Smooth muscle cell of the brain vasculature (primary cell): ENCODE measurements around the gene PCDH11X.
"Not testable (repeated sequence)": the region's sequence is repeated elsewhere in the genome, so short reads cannot be mapped to it uniquely, and the experiment has no call there.

Experiments
- DNase-seq: peaks from one replicate; pipeline ENCODE4 v3.0.0-alpha.2; 2012; ENCODE audit warnings: low read depth, low spot score

PCDH11X gene, protein sequence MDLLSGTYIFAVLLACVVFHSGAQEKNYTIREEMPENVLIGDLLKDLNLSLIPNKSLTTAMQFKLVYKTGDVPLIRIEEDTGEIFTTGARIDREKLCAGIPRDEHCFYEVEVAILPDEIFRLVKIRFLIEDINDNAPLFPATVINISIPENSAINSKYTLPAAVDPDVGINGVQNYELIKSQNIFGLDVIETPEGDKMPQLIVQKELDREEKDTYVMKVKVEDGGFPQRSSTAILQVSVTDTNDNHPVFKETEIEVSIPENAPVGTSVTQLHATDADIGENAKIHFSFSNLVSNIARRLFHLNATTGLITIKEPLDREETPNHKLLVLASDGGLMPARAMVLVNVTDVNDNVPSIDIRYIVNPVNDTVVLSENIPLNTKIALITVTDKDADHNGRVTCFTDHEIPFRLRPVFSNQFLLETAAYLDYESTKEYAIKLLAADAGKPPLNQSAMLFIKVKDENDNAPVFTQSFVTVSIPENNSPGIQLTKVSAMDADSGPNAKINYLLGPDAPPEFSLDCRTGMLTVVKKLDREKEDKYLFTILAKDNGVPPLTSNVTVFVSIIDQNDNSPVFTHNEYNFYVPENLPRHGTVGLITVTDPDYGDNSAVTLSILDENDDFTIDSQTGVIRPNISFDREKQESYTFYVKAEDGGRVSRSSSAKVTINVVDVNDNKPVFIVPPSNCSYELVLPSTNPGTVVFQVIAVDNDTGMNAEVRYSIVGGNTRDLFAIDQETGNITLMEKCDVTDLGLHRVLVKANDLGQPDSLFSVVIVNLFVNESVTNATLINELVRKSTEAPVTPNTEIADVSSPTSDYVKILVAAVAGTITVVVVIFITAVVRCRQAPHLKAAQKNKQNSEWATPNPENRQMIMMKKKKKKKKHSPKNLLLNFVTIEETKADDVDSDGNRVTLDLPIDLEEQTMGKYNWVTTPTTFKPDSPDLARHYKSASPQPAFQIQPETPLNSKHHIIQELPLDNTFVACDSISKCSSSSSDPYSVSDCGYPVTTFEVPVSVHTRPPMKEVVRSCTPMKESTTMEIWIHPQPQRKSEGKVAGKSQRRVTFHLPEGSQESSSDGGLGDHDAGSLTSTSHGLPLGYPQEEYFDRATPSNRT (N-terminal part only)

DNA sequence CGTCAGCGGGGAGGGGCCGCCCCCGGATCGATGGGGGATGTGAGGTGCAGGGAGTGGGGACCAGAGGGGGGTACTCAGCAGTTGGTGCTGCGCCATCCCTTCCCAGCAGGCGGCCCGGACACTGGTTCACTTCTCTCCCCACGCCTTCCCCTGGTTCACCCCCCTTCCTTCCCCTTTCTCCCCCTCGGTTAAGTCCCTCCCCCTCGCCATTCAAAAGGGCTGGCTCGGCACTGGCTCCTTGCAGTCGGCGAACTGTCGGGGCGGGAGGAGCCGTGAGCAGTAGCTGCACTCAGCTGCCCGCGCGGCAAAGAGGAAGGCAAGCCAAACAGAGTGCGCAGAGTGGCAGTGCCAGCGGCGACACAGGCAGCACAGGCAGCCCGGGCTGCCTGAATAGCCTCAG lies at the start of gene PCDH11X:
TSS of gene PCDH11X (plus strand) at position 241 of the 400 bp plus-strand sequence. CDS start 56,130 bp downstream, outside the sequence.
- DNase-seq = not testable (repeated sequence)

DNA sequence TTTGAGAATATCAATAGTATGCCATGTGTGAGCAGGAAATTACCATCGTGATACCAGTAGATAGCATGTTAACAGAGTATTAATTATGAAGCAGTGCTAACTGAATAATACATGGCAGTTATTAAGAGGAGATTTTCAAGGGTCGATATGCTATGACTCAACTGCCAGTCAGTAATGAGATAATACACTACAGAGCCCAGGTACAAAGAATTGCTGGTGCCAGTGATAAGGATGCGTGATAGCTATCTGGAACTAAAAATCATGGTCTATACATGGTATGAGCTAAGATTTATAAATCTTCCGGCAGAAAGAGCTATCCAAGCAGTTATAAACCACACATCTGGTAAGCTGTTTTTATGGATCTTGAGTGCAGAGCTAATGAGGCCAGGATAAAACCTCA lies 31.7 kb upstream of the PCDH11X start:
- not testable (repeated sequence) for DNase-seq

DNA sequence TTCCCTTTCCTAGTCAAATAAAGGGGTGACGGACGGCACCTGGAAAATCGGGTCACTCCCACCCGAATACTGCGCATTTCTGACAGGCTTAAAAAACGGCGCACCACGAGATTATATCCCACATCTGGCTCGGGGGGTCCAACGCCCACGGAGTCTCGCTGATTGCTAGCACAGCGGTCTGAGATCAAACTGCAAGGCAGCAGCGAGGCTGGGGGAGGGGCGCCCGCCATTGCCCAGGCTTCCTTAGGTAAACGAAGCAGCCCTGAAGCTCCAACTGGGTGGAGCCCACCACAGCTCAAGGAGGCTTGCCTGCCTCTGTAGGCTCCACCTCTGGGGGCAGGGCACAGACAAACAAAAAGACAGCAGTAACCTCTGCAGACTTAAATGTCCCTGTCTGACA lies 26.2 kb upstream of the PCDH11X start:
- DNase-seq = not testable (repeated sequence)

DNA sequence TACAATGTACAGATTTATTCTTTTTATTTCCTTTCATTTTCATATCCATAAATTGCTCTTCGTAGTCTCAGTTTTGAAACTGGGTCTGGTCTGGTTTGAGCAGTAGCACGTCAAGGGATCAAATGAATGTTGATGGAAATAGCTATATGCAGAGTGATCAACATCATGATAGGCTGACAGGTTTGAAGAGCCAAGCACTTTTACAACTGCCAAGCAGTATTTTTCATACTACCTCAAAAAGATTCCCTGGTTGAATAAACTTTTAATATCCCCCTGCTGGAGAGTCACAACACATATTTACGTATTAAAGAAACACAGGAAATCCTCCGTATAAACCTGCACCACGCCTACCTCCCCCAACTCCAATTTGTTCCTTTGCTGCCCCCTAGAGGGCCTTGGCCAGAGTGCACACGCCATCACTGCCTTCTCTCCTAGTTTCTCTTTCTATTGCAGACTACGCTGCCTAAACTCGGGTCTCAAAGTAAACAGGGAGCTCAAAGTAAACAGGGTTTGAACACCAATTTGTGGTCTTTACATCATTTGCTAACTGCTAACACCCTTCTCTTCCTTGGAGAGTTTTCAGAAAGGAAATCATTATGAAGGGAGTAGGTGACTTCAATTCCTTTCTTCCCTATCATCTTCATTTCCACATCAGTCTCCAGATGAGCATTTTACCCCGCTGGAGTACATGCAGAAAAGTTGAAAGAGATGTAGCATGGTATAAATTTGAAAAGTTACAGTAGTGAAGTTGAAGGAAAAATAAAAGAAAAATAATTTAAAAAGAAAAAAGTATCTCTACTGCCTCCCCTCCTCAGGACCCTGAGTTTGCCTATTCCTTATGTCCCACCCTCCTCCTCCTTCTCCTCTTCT lies 8.3 kb upstream of the PCDH11X start:
- DNase-seq = not testable (repeated sequence)

DNA sequence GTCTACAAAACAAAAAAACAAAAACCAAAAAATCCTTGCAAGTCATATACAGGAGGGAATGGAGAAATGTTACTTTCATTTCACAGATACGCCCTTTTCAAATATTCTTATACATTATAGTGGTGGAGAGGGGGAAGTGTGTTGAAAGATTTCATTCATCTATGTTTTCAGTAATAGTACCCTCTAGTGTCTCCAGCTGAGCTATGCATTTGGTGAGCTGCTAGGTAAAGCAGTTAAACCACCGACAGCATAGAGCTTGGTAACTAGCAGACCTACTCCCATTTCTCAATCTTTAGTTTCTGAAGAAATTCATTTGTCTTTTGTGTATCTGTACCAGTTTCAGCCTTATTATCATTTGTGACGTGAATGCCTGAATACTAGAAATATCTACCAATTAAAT lies 5.2 kb upstream of the PCDH11X start:
- DNase-seq = not testable (repeated sequence)

DNA sequence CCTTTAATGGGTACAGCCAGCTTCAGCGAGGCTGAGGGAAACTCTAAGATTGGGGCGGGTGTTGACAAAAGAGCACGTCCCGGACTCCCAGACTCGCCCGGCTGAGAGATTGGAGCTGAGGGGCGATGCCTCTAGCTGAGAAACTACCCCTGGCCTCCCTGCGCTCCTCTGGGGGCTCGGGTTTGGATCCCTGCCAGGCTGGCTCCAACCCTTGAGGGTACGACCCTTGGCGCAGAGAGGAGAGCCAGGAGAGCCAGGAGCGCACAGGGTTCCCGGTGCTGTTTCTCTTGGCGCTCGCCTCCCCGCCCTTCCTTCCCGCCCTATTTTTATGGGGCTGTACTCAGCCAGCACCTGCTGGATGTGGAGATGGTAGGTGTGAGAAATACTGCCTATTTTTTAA lies 833 bp downstream of the PCDH11X start:
- not testable (repeated sequence) for DNase-seq

DNA sequence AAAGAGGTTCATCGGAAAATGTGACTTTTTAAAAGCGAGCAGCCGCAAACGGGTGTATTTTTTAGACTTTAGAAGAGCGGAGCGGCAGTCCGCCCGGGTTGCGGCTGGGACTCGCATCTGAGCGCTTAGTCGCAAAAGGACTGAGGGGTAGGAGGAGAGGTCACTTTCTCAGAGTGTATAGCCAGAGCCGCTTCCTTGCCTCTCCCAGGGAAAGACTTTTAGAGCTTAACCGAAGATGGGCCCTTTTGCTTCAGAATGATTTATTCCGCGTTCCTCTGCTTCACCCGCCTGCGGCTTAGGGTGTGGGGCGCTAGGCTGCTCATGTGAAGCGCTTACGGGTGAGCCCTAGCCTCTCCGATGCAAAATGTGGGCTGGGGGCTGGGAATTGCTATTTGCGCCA lies 1.5 kb downstream of the PCDH11X start:
- not testable (repeated sequence) for DNase-seq

DNA sequence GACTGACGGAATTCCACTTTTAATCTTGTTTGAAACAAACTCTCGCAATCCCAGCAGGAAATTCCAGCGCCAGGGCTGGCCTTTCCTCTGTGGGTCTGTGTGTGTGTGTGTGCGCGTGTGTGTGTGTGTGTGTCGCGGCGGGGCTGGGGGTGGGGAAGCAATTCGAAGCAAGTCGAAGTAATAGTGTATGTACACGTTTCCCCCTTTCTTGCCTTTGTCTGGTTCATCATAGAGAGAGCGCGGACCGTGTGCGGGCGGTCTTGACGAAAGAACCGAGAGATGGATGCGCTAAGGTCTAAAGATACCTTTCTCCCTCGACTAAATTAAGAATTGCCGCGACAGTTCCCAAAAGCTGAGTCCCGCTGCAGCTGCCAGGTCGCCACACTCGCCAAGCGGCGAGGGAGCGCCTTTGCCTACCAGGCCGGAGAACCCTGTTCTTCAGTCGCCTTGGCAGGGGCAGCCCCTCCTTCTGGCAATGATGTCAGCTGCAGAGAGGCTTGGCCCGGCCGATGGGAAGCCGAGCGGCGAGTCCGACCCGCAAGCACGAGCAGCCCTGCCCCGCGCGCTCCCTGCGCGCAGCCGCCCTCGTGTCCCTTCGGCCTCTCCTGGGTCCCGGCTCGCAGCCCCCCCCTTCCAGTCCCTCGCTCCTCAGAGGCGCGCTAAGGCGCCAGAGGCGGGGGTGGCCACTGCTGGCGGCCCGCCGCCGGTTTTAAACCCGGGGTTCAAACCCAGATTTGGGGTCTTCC lies 2.6 kb downstream of the PCDH11X start:
- DNase-seq = not testable (repeated sequence)

DNA sequence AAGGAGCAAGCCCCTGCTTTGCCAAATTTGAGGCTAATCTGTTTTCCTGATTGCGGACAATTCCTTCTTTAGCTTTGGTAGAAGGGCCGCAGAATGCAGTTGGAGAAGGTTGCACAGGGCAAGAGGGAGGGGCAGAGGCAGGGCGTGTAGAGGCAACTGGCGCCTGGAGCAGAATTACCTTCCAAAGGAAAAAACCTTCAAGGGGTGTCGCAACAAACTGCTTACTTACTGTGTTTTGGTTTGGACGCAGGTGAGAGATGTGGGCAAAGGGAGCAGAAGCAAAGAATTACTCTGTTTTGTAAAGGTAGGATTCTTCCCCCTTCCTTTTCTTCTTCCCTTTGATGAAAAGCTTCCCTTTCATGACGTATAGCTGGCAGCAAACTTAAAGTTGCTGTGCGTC lies 3.6 kb downstream of the PCDH11X start:
- not testable (repeated sequence) for DNase-seq

DNA sequence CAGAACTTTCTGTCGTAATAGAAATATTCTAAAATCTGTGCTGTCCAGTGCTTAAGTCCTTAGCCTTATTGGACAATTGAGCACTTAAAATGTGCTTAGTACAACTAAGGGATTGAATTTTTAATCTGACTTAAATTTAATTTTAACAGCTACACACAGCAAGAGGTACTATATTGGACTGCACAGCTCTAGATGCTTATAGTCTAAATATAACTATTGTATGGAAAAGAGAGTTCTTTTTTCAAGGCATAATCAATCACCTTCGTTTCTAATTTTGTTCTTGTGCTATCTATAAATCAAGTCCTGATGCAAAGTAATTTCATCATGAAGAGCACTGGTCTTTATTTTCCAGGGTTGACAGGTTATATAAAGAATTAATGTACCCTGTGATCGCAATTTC lies 38.4 kb downstream of the PCDH11X start:
- DNase-seq = not testable (repeated sequence)

DNA sequence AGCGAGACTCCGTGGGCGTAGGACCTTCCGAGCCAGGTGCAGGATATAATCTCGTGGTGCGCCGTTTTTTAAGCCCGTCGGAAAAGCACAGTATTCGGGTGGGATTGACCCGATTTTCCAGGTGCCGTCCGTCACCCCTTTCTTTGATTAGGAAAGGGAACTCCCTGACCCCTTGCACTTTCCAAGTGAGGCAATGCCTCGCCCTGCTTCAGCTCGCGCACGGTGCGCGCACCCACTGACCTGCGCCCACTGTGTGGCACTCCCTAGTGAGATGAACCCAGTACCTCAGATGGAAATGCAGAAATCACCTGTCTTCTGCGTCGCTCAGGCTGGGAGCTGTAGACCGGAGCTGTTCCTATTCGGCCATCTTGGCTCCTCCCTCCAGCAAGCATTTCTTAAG lies 46.1 kb downstream of the PCDH11X start:
- not testable (repeated sequence) for DNase-seq
